ENCODE results near the gene C2orf92. TPM values are rescaled to one million over a fixed set of nuclear protein-coding genes. Genes with fewer than 3 reads are reported as not detected.
"Not testable (repeated sequence)": the region's sequence is repeated elsewhere in the genome, so short reads cannot be mapped to it uniquely, and the experiment has no call there.

Gene C2orf92
- total RNA-seq, 1 experiment from 2014 or later, result 4.9 TPM

DNA sequence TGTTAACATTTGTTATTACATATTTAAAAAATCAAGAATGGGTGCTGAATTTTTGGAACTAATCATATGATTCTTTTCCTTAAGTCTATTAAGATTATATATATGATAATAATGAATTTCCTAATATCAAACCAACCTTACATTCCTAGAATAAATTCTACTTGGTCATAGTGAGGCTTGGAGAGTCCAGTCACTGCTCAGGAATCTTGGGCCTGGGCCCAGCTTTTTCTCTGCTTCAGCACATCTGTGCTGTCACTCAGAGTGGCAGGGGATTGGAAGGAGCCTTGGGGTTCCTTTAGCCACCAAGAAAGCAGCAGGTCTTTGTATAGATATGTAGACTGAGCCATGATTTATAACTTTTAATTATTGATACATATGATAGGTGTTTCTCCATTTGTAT is 24.0 kb downstream of the C2orf92 start:
- no peak for DNase-seq (ENCODE audit: low read depth)

DNA sequence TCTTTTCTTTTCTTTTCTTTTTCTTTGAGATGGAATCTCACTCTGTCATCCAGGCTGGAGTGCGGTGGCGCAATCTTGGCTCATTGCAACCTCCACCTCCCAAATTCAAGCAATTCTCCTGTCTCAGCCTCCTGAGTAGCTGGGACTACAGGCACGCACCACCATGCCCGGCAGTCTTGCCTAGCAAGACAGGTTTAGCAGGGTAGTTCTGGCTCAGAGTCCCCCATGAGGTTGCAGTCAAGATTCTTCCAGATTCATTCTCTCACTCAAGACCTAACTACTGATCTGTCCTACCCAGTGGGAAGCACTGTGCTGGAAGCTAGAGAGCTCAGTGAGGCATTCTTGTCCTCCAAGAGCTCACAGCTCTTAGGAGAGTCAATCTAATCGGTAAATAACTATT is 26.2 kb downstream of the C2orf92 start:
- DNase-seq (ENCODE audit: low read depth), result no peak

DNA sequence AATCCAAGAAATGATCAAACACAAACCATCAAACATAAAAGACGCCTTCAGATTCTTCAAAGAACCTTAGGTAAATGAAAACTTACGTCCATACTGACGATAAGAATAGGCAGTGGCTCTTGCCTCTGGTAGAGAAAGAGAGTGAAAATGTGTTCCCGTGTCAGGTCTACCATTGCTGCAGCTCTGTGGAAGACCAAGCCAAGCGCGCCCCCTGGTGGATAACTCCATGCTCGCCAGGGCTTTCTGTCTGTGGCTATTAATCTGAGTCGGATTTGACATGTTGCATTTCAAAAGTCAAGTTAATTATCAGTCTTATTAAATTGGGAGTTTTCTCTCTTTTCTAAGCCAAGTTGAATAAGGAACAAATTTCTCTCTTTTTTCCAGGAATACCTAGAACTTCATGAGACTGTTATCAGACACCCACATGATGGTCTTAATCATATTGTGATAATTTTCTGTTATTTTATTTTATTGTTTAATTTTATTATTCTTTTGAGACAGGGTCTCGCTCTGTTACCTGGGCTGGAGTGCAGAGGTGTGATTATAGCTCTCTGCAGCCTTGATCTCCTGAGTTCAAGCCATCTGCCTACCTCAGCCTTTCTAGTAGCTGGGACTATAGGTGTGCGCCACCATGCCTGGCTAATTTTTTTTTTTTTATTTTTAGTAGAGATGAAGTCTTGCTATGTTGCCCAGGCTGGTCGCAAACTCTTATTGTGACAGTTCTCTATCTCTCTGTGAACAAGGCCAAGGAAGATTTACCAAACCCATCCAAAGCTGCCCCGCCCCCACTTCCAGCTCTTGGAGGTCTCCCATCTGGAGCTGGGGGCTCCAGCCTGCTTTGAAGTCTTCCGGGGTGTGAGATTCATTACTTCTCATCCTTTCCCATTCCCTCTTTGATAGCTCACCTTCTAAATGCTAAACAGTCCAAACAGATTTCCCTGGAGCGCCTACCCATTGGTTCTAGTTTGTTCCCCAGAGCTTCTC is 28.0 kb downstream of the C2orf92 start:
- peak; percentile 81 for DNase-seq (ENCODE audit: low read depth)

DNA sequence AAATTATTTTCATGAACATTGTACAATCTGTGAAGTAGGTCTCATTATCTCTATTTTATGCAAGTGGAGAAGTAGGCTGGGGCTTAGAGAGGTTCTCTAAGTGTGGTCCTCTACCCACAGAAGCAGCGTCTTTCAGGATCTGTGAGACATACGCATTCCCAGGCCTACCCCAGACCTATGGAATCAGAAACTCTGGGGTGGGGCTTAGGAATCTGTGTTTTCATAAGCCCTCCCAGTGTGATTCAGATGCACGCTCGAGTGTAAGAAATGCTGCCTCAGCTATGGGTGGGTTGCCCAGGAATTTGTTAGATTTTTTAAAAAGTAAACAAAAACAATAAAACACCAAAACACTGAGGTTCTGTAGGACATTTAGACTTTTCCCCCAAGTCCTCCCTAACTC is 29.0 kb downstream of the C2orf92 start:
- no peak for DNase-seq (ENCODE audit: low read depth)

DNA sequence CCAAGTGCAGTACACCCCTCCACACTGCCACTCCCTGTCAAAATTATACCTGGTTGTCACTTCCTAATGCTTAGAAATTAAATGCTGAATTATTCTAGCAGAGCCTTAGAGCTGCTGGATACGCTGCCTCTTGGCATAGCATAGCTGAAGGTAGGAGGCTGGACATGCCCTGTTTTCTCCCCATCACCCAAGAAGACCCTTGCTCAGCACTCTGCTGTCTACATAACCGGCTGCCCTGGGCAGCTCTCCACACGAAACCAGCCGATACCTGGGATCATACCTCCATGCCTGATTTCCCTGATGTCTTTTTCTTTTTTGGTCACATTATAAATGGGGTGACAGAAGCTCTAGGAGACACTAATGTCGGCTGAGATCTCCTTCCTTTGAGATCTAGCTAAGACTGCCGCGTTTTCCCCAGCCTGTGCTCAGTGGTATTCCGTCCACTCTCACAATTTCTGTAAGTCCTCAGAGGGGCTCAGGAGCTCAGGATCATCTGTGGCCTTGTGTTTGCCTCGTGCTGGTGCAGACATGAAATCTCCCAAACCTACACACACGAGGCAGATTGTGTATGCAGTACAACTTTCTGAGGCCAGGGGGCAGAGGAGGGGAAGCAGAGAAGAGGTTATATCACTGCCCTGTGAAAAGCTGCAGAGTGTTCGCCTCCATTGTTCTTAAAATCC is 30.4 kb downstream of the C2orf92 start:
- DNase-seq (ENCODE audit: low read depth), result peak; percentile 40

DNA sequence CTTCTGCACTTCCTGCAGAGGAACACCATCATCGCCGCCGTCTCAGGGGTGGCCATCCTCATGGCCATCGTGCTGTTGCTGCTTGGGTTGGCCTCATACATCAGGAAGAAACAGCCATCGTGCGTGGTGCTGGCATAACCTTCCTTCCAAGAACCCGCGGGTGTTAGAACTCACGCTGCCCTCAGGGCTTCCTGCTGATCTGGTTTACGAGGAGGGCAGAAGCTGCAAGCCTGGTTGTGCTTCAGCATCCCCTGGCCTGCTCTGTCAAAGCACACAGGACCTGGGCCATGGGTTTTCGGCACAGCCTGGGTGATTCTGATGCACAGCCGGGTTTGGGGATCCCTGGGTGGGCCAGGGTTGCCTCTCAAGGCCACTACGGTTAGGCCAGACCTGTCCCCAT is 31.7 kb downstream of the C2orf92 start:
- DNase-seq (ENCODE audit: low read depth), result no peak

DNA sequence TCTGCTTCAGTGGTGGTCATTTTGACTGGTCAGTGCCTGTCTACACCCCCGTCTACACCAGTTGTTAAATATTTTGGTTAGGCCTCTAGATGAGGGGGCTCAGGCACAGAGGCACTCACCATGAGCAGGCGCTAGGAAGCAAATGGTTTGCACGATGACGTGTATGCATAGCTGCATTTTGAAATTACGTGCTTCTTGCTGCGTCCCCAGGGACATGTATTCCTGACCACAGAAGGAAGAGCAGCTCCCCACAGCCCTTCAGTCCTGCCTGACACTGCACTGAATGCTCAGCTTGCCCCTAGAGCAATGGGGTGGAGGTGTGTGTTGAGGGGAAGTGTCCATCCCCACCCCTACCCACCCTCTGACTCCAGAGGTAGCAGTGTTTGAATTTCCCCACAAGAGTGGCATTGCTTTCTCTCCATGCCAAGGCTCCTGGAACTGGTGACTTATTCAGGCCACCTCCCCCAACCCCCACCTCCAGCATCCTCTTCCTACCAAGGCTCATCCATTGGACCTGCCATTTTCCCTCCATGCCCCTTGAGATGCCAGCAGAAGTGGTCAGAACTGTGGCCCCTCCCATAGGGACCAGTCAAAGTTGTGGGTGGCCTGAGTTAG is 32.4 kb downstream of the C2orf92 start:
- DNase-seq (ENCODE audit: low read depth), result no peak

DNA sequence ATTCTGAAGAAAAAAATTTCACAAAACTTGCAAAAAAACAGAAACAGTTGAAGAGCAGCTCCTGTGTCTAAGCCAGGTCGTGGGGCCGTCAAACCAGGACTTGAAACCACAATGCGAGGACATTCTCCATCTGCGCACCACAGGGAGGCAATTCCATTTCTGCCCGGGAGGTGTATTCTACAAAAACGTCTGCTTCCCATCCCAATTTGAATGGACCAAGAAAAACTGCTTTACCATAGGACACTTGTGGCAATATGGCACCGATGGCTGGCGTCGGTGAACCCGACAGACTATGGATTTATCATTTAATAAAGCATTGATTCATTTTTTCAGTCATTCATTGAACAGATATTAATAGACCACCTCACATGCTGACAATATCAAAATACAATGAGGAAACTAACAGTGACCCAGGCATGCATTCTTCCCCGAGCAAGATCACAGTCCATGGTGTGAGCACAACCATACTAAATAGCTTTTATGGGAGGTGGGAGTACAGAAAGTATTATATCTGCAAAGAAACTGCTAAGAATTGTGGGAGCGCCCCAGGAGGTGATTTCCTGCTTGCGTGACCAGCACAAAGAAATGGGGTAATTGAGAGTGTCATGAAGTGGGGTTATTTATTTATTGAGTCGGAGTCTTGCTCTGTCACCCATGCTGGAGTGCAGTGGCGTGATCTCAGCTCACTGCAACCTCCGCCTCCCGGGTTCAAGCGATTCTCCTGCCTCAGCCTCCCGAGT is 33.4 kb downstream of the C2orf92 start:
- DNase-seq (ENCODE audit: low read depth), result no peak

DNA sequence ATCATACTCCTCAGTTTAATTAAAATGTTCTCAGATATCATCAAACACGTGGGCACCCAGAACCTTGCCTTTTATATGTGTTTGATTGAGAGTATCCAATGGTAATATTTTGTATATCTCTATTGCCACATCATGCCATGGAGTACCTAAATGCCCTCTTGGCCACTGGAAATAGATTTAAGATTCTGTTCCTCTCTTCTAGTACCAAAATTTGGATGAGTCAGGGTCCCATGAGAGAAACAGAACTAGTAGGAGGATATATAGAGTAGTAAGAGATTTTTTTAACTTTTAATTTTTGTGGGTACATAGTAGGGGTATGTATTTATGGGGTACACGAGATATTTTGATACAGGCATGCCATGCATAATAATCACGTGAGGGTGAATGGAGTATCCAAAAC is 34.2 kb downstream of the C2orf92 start:
- no peak for DNase-seq (ENCODE audit: low read depth)

DNA sequence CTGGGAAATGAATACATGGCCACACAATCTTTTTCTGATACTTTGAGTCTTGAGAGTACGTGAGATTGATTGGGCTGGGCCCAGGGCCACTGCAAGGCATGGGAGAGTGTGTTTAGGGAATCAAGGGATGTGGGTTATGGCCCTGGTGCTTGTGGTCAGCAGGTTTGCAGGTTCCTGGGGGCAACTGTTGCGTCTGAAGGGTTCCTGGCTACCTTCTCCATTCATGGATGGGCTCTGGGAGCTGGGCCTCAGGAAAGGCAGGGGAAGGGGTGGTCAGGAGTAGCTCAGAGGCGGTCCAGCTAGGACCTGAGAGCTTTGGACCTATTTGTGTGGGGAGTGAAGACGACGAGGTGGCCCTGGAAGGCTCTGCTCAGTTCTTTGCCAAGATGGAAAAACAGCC is 35.5 kb downstream of the C2orf92 start:
- DNase-seq (ENCODE audit: low read depth), result no peak

DNA sequence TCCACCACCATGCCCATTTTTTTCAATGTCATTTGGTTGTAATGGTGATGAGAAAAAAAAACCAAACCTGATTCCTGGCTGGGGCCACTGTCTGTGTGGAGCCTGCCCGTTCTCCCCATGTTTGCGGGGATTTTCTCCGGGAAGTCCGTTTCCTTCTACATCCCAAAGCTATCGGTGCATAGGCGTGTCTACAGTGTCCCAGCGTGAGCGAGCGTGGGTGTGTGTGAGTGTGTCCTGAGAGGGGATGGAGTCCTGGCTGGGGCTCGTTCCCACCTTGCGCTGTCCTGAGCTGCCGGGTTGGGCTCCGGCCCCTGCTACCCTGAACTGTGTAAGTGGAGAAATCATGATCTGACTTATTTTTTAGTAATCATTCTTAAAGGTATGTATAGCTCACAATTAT is 36.6 kb downstream of the C2orf92 start:
- no peak for DNase-seq (ENCODE audit: low read depth)

DNA sequence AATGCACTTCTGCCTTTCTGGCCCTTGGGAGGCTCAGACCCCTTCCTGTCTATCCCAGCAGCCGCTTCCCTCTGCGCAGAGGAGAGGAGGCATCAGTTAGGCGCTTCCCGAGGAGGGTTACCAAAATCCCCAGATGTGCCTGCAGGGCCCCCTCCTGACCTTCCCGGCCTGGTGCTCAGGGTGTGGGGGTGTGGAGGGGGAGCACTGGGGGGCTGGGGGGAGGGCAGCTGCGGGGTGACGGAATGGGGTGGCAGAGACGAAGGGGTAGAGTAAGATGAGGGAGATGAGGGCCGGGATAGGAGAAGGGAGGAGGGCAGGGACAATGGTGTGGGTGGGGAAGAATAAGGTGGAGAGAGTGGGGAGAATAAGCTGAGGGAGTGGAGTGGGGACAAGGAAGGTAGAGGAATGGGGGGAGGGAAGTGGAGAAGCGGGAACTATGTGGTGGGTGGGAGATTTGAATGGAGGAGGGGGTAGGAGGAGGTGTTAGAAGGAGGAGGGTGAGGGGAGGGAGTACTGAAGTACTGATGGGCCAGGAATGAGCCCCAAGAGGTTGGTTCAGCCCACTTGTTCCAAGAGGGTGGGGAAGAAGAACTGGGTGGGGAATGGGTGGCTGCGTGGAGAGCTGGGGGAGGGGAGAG is 37.3 kb downstream of the C2orf92 start:
- DNase-seq (ENCODE audit: low read depth), result no peak

DNA sequence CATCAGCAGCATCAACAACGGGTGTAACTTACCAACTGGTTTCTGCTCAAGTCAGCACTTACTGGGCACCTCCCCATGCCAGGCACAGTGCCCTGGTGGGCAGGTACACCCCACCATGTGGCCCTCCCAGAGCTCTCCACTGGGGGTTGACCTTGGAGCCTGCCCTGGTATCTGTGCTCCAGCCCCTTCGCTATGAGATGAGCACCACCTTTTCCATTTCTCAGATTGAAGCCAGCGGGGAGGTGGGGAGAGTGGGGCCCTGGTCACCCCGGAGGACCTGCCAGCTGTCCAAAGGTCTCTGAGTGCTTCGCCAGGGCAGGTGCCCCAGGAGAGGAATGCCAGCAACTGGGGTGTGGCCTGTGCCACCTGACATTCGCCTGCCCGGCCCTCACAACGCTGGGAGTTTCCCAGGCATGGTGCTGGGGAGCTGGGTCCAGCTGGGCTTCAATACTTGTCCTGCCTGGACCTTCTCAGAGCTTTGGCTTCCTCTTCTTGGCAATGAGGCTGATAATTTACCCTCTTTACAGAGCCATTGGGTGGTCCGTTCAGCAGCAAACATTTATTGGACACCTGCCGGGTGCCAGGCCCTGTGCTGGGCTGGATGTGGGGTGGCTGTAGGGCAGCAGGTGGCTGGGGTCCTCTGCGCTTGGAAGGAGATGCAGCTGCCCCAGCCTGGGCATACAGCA is 38.0 kb downstream of the C2orf92 start:
- DNase-seq (ENCODE audit: low read depth), result no peak

DNA sequence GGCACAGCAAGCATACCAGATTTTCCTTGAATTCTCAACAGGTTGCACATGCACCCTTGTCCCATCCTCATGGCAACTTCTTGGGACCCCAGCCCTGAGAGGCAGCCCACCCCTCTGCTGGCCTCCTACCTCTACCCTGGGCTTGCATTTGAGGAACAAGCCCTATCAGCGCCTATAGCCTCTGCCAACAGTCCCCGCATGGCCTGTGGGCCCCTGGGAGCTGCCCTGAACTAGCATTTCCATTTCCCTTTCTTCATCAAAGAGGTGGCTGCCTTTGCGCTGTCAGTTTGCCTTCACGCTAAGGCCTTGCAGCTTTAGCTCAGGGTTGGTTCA is 38.5 kb downstream of the C2orf92 start:
- no peak for DNase-seq (ENCODE audit: low read depth)

DNA sequence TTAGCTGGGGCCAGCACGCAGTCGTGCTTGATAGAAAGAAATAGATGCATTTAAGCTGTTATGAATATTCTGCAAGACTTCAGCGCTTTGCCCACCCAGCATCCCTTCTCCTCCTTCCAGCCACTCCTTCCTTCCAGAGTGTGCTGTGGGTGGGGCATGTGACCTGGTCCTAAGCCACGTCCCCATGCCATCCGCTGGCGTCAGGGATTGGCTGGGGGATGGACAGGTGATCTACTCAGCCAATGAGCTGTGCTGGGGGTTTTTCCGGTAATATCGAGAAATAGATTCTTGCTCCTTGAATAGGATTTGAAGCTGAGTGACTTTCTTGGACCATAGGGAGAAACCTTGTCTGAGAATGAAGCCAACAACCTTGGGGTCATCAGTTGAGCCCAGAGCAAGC is 39.1 kb downstream of the C2orf92 start:
- no peak for DNase-seq (ENCODE audit: low read depth)

DNA sequence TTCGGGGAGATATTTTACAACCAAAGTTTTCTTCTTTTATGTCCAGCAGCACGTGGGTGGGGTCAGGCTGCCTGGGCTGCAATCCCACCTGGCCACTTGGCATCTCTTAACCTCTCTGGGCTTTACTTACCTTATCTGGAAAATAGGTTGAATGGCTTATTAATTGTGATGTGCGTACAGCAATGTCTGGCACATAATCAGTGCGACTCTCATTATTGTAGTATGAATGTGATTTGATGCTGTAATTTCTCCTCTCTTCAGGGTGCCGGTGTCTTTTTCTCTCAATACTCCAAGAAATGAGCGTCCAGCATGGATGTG is 41.8 kb downstream of the C2orf92 start:
- no peak for DNase-seq (ENCODE audit: low read depth)

DNA sequence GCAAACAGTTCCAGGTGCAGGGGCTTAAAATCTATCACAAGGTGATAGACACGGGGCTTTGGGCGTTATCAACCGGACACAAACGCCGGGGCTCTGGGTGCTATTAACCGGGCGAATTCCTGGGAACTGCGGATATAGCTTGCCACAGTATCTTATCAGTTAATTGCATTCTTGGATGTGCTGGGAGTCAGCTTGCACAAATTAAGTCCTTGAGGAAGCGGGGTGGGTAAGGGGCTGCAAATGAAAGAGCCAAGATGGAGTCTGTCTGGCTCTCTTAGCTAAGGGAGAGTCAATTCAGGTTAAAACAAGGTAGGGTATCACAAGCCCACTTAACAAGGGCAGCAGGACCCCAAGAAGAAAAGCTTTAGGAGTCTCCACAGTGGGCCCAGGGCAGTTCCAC is 42.7 kb downstream of the C2orf92 start:
- DNase-seq (ENCODE audit: low read depth), result not testable (repeated sequence)

DNA sequence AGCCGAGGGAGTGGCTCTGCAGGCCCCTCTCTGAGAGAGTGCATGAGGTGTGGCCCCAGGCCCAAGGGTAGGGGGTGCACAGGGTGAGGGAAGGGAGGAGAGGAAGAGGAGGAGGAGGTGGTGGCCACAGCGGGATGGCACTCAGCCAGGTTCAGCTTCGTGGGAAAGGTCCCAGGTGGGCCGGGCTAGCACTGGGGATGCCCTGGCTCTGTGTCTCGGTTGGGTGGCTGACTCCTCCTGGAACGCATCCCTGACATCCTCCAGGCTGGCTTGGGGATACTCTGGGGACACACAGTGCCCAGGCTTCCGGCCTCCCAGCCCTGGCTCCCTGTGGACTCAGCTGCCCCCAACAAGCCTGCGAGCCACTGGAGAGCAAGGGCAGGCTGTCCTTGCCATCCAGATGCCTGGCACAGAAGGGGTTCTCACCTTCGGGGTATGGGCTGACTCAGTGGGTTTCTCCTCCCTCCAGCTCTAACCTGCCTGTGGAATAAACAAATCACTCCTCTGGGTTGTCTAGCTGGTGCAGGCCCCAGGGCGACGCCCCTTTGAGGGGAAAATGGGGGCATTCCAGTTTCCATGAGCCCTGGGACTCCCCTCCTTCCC is 43.3 kb downstream of the C2orf92 start:
- DNase-seq (ENCODE audit: low read depth), result no peak

DNA sequence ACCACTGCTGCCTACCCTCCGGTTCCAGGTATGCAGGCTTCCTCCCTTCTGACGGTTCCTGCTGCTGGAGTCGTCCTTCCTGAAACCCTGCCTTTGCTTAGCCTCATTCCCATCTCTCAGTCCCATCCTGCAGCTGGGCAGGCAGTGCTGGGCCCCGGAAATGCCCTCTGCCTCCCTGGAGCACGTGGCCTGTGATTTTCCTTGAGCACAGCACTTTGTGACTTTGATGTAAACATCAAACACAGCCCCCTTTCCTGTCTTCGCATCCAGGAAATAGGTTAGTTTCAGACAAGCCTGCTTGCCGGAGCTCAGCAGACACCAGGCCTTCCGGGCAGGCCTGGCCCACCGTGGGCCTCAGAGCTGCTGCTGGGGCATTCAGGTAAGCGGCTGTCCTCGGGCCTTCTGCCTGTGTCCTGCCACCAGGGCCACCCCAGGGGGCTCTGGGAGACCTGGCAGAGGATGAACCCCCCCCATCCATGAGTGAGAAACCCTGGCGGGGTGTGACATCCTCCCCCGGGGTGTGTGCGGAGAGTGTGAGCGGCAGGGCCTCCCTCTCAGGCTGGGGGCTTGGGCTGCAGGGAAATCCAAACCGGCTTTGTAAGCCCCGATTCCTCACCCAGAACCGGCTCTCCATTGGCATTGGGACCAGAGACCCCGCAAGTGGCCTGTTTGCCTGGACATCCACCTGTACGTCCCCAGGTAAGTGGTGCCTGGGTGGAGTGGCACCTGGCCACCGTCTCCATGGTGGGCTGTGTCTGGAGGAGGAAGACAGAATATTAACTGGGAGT is 44.0 kb downstream of the C2orf92 start, which contains the start of gene ZAP70:
Gene ZAP70 (plus strand): TSS at position 281 of the 788 bp plus-strand sequence. CDS start 10,461 bp downstream, outside the sequence.
- DNase-seq (ENCODE audit: low read depth), result no peak

Measured in Daoy (cell line).